Activated naive CD8-positive, alpha-beta T cell treated with anti-CD3 and anti-CD28 coated beads, Interleukin-2, amount 50 U/mL, for 24 hours (primary cell): ENCODE results near the gene NR3C2.
"Not testable (repeated sequence)": the region's sequence is repeated elsewhere in the genome, so short reads cannot be mapped to it uniquely, and the experiment has no call there.

Source experiments
- ATAC-seq: fragments of 150-1000 bp; cut with Tn5 transposase; one replicate; pipeline ENCODE4 v1.10.0; 2021
- DNase-seq: peaks from one replicate; pipeline ENCODE4 v3.0.0; 2021
- H3K27ac Mint-ChIP-seq: one replicate; pipeline ENCODE4 v1.8.0; 2021; ENCODE audit warnings: mild to moderate bottlenecking, mixed read lengths
- H3K27me3 Mint-ChIP-seq: one replicate; pipeline ENCODE4 v1.8.0; 2021; ENCODE audit warnings: mixed read lengths
- H3K36me3 Mint-ChIP-seq: one replicate; pipeline ENCODE4 v1.8.0; 2021; ENCODE audit warnings: low read depth, mixed read lengths
- H3K4me1 Mint-ChIP-seq: one replicate; pipeline ENCODE4 v1.8.0; 2021; ENCODE audit warnings: mixed read lengths
- H3K4me3 Mint-ChIP-seq: one replicate; pipeline ENCODE4 v1.8.0; 2021; ENCODE audit warnings: mild to moderate bottlenecking, moderate library complexity, mixed read lengths
- H3K9me3 Mint-ChIP-seq: one replicate; pipeline ENCODE4 v1.8.0; 2021; ENCODE audit warnings: mixed read lengths

The NR3C2 gene

DNA sequence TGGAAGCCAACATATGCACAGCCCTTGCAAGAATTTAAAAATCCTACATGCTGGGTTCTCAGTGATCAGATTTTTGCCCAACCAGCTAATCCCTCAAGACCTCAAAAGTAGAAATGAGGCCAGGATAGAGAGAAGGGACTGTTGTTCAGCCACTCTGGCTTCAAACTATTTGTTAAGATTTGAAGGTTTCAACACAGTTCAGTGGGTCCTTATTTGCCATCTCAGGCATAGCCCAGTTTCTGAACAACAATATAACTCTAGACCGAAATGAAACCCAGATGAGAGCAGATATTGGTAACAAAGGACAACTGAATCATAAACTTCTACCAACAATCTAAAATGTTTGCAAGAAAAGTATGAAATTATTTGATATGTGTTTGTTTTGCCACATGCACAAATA lies 237.3 kb downstream of the NR3C2 start:
- ATAC-seq (no peak), DNase-seq (no peak)
- Mint-ChIP-seq H3K27me3 (no peaks in the 10 kb centered on the region), H3K36me3 (no peaks in the 10 kb centered on the region), H3K27ac (no peak overlapping the region), H3K4me3 (no peak overlapping the region), H3K9me3 (no peaks in the 10 kb centered on the region), H3K4me1 (no peaks in the 10 kb centered on the region)

- ATAC-seq, result no peak
- Mint-ChIP-seq H3K27me3 (no peaks in the 10 kb centered on the region), H3K4me3 (no peak overlapping the region), H3K9me3 (no peaks in the 10 kb centered on the region), H3K4me1 (no peaks in the 10 kb centered on the region), H3K27ac (no peak overlapping the region), H3K36me3 (no peaks in the 10 kb centered on the region)
- DNase-seq, result no peak
These were observed 238.0 kb downstream of the NR3C2 start for GRCh38 chr4:148204171-148204570.

GRCh38 chr4:148203056-148203898 lies 238.9 kb downstream of the NR3C2 start:
- ATAC-seq (no peak), DNase-seq (no peak)
- Mint-ChIP-seq H3K4me3 (no peak overlapping the region), H3K36me3 (no peaks in the 10 kb centered on the region), H3K27ac (no peak overlapping the region), H3K27me3 (no peaks in the 10 kb centered on the region), H3K9me3 (no peaks in the 10 kb centered on the region), H3K4me1 (no peaks in the 10 kb centered on the region)

DNA sequence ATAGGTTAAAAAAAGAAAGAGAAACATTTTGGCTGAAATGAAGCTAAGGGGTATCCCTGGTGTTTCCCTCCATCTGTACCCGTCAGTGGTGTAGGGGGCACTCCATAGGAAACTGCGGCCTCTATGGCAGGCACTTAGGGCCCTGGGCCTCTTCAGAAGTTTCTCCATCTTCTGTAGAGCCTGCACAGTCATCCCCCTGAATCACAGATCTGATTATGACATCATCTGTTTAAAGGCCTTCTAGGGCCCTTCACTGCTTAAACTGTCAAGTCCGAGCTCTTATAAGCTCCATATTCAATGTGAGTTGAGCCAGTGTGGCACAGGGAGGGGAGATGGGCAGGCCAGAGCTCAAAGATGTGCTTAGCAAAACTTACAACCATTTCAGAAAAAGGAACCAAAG lies 241.3 kb downstream of the NR3C2 start:
- Mint-ChIP-seq H3K36me3 (no peaks in the 10 kb centered on the region), H3K27ac (no peak overlapping the region), H3K4me3 (no peak overlapping the region), H3K9me3 (no peaks in the 10 kb centered on the region), H3K4me1 (no peaks in the 10 kb centered on the region), H3K27me3 (no peaks in the 10 kb centered on the region)
- DNase-seq (no peak), ATAC-seq (peak; percentile 46)

DNA sequence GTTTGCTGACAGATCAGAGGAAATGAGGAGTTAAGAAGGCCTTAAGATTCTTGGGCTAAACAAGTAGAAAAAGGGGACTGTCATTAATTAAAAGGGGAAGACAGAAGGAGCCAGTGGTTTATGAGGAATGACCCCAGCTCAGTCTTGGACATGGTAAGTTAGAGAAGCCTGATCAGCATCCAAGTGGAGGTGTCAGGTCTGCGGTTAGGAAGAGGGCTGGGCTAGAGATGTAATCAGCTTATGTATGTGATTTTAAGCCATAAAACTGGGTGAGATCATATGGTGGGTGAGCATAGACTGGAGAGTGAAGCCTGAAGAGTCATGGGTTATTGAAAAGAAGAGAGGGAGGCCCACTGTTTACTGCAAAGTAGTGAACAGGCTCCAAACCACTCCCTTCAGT lies 246.1 kb downstream of the NR3C2 start:
- H3K9me3 Mint-ChIP-seq, result no peaks in the 10 kb centered on the region
- no peak overlapping the region for H3K4me3 Mint-ChIP-seq
- no peak overlapping the region for H3K27ac Mint-ChIP-seq
- ATAC-seq, result peak; percentile 69
- H3K27me3 Mint-ChIP-seq, result no peaks in the 10 kb centered on the region
- DNase-seq, result no peak
- no peaks in the 10 kb centered on the region for H3K4me1 Mint-ChIP-seq
- H3K36me3 Mint-ChIP-seq, result peaks cover 18% of the 10 kb centered on the region

GRCh38 chr4:148192526-148192925 lies 249.7 kb downstream of the NR3C2 start:
- Mint-ChIP-seq H3K9me3 (peaks cover 8% of the 10 kb centered on the region), H3K27me3 (no peaks in the 10 kb centered on the region), H3K4me1 (no peaks in the 10 kb centered on the region), H3K36me3 (peaks cover 25% of the 10 kb centered on the region), H3K27ac (no peak overlapping the region), H3K4me3 (no peak overlapping the region)
- no peak for DNase-seq
- no peak for ATAC-seq

DNA sequence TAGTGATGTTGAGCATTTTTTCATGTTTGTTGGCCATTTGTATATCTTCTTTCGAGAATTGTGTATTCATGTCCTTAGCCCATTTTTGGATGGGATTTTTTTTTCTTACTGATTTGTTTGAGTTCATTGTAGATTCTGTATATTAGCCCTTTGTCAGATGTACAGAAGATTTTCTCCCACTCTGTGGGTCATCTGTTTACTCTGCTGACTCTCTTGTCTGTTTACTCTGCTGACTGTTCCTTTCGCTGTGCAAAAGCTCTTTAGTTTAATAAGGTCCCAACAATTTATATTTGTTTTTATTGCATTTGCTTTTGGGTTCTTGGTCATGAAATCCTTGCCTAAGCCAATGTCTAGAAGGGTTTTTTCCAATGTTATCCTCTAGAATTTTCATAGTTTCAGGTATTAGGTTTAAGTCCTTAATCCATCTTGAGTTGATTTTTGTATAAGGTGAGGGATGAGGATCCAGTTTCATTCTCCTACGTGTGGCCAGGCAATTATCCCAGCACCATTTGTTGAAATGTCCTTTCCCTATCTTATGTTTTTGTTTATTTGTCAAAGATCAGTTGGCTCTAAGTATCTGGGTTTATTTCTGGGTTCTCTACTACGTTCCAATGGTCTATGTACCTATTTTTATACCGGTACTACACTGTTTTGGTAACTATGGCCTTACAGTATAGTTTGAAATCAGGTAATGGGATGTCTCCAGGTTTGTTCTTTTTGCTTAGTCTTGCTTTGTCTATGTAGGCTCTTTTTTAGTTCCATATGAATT lies 254.6 kb downstream of the NR3C2 start:
- H3K27ac Mint-ChIP-seq, DNase-seq, H3K27me3 Mint-ChIP-seq, H3K4me1 Mint-ChIP-seq, H3K4me3 Mint-ChIP-seq, ATAC-seq: not testable (repeated sequence)
- Mint-ChIP-seq H3K36me3 (peaks cover 16% of the 10 kb centered on the region), H3K9me3 (peaks cover 12% of the 10 kb centered on the region)

GRCh38 chr4:148184922-148185321 lies 257.3 kb downstream of the NR3C2 start:
- Mint-ChIP-seq H3K27me3 (no peaks in the 10 kb centered on the region), H3K9me3 (peaks cover 12% of the 10 kb centered on the region), H3K27ac (no peak overlapping the region), H3K36me3 (peaks cover 11% of the 10 kb centered on the region), H3K4me1 (peaks cover 4% of the 10 kb centered on the region), H3K4me3 (no peak overlapping the region)
- ATAC-seq, result peak; percentile 61
- no peak for DNase-seq

GRCh38 chr4:148182230-148182911 lies 259.8 kb downstream of the NR3C2 start:
- Mint-ChIP-seq H3K27me3 (no peaks in the 10 kb centered on the region), H3K4me3 (no peak overlapping the region), H3K27ac (no peak overlapping the region), H3K36me3 (peaks cover 4% of the 10 kb centered on the region), H3K9me3 (peaks cover 3% of the 10 kb centered on the region), H3K4me1 (peaks cover 7% of the 10 kb centered on the region)
- DNase-seq (no peak), ATAC-seq (no peak)

- no peaks in the 10 kb centered on the region for H3K9me3 Mint-ChIP-seq
- peaks cover 3% of the 10 kb centered on the region for H3K36me3 Mint-ChIP-seq
- H3K4me1 Mint-ChIP-seq, result peaks cover 12% of the 10 kb centered on the region
- ATAC-seq (no peak), DNase-seq (no peak)
- H3K27ac Mint-ChIP-seq, result no peak overlapping the region
- no peaks in the 10 kb centered on the region for H3K27me3 Mint-ChIP-seq
- no peak overlapping the region for H3K4me3 Mint-ChIP-seq
These were observed 268.7 kb downstream of the NR3C2 start for GRCh38 chr4:148173397-148174017.

GRCh38 chr4:148171596-148171995 lies 270.6 kb downstream of the NR3C2 start:
- no peak for ATAC-seq
- Mint-ChIP-seq H3K9me3 (no peaks in the 10 kb centered on the region), H3K4me3 (no peak overlapping the region), H3K4me1 (peaks cover 12% of the 10 kb centered on the region), H3K36me3 (peaks cover 3% of the 10 kb centered on the region), H3K27ac (no peak overlapping the region), H3K27me3 (no peaks in the 10 kb centered on the region)
- no peak for DNase-seq

DNA sequence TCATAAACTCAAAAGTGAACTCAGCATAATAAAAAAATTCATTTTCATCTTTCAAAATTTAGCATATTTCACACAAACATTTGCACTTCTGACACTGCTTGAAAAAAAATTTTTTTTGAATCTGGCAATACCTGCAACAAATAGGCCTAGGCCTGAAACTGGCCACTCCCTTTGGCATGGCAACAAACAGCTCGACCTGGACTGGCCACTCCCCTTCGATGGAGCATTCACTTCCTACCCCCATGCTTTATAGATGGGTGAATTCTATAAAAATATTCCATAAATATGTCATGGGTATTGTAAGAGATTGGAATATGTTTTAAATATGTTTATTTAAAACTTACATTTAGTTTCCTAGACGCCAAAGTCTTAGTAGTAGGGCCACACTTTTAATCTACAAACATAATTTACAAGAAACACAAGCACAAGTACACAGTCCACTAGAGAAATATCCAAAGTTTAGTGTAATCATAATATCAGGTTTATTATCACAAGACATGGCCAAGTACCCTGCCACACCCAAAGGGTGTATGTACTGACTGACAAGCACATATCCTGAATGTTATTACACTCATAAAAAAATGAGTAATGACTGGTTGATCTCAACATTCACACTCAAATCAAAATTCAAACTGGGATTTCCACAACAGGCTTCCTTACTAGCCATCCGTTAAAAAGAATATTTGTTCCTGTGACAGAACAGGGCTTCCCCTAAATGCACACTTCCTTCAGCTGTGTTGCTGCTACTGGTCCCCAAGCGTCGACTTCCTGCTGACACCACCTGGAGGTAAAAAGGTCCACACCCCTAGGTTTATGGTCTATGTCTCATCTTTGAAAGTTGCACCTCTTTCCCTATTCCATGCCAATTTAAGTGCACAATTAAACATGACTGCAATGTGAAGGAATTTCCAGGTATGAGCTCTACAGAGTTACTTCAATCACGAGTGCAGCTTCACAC lies 271.5 kb downstream of the NR3C2 start:
- H3K27ac Mint-ChIP-seq, result no peak overlapping the region
- H3K4me1 Mint-ChIP-seq, result peaks cover 12% of the 10 kb centered on the region
- ATAC-seq, result peak; percentile 54
- no peak overlapping the region for H3K4me3 Mint-ChIP-seq
- H3K27me3 Mint-ChIP-seq, result no peaks in the 10 kb centered on the region
- H3K36me3 Mint-ChIP-seq, result peaks cover 3% of the 10 kb centered on the region
- DNase-seq, result no peak
- no peaks in the 10 kb centered on the region for H3K9me3 Mint-ChIP-seq

GRCh38 chr4:148166132-148166591 lies 276.1 kb downstream of the NR3C2 start:
- no peaks in the 10 kb centered on the region for H3K9me3 Mint-ChIP-seq
- H3K4me1 Mint-ChIP-seq, result peaks cover 7% of the 10 kb centered on the region
- DNase-seq, result no peak
- no peak overlapping the region for H3K27ac Mint-ChIP-seq
- H3K4me3 Mint-ChIP-seq, result no peak overlapping the region
- H3K27me3 Mint-ChIP-seq, result no peaks in the 10 kb centered on the region
- no peak for ATAC-seq
- peaks cover 3% of the 10 kb centered on the region for H3K36me3 Mint-ChIP-seq
